Measurements from ENCODE around the gene GRPEL1. TPM values are rescaled to one million over a fixed set of nuclear protein-coding genes. Genes with fewer than 3 reads are reported as not detected.

The GRPEL1 gene
- total and polyA plus RNA-seq, 4 donors, result 9.8 to 98.1 (median 40.2) TPM

GRCh38 chr4:7094916-7095315 lies 27.1 kb upstream of the GRPEL1 start:
- Histone ChIP-seq H3K27me3 (ENCODE audit: control insufficient read depth in 4 of 4, insufficient read depth in 4 of 4, low read length in 3 of 4) (no peaks in the 10 kb centered on the region), H3K4me3 (ENCODE audit: low read depth in 1 of 3, low read length in 3 of 3) (no peak overlapping the region), H3K36me3 (ENCODE audit: control insufficient read depth in 4 of 4, insufficient read depth in 3 of 4, low read depth in 1 of 4, low read length in 3 of 4) (no peaks in the 10 kb centered on the region), H3K9me3 (ENCODE audit: control insufficient read depth in 4 of 4, low read length in 3 of 4) (no peaks in the 10 kb centered on the region), H3K27ac (ENCODE audit: low read depth in 1 of 2, low read length in 2 of 2) (no peak overlapping the region), H3K9ac (ENCODE audit: low read depth in 1 of 2, low read length in 2 of 2) (no peak overlapping the region), H3K4me1 (ENCODE audit: control insufficient read depth in 4 of 4, insufficient read depth in 4 of 4, low read length in 3 of 4) (no peaks in the 10 kb centered on the region)
- 89% methylated on average over 10 of the region's 10 CpGs for WGBS
- no peak for DNase-seq (ENCODE audit: low spot score)
- TF ChIP-seq JUND (IDR thresholded peaks at IDR 0.05) (no peak), NR2F2 (IDR thresholded peaks at IDR 0.05) (no peak), MAX (IDR thresholded peaks at IDR 0.05) (no peak), GABPA (IDR thresholded peaks at IDR 0.05 in 1 of 2, conservative IDR thresholded peaks at IDR 0.05 in 1 of 2) (no peak), HNF4A (conservative IDR thresholded peaks at IDR 0.05) (no peak)

GRCh38 chr4:7092026-7092425 lies 24.2 kb upstream of the GRPEL1 start:
- Histone ChIP-seq H3K4me1 (ENCODE audit: control insufficient read depth in 4 of 4, insufficient read depth in 4 of 4, low read length in 3 of 4) (peaks cover 0 to 2% (median 0%) of the 10 kb centered on the region in 4 donors), H3K4me3 (ENCODE audit: low read depth in 1 of 3, low read length in 3 of 3) (no peak overlapping the region), H3K9me3 (ENCODE audit: control insufficient read depth in 4 of 4, low read length in 3 of 4) (no peaks in the 10 kb centered on the region), H3K9ac (ENCODE audit: low read depth in 1 of 2, low read length in 2 of 2) (no peak overlapping the region), H3K27ac (ENCODE audit: low read depth in 1 of 2, low read length in 2 of 2) (no peak overlapping the region), H3K27me3 (ENCODE audit: control insufficient read depth in 4 of 4, insufficient read depth in 4 of 4, low read length in 3 of 4) (no peaks in the 10 kb centered on the region), H3K36me3 (ENCODE audit: control insufficient read depth in 4 of 4, insufficient read depth in 3 of 4, low read depth in 1 of 4, low read length in 3 of 4) (no peaks in the 10 kb centered on the region)
- TF ChIP-seq RAD21 (IDR thresholded peaks at IDR 0.05), result no peak
- TF ChIP-seq ATF3 (IDR thresholded peaks at IDR 0.05), result no peak
- no peak for TF ChIP-seq RXRA (IDR thresholded peaks at IDR 0.05)
- TF ChIP-seq NR2F2 (IDR thresholded peaks at IDR 0.05), result no peak
- TF ChIP-seq REST (IDR thresholded peaks at IDR 0.05), result no peak
- no peak for TF ChIP-seq YY1 (IDR thresholded peaks at IDR 0.05)
- 64% methylated on average over 3 of the region's 3 CpGs for WGBS
- DNase-seq (ENCODE audit: low spot score), result no peak

GRCh38 chr4:7089213-7089986 lies 21.5 kb upstream of the GRPEL1 start:
- H3K4me3 ChIP-seq (ENCODE audit: low read depth in 1 of 3, low read length in 3 of 3), result no peak overlapping the region
- H3K4me1 ChIP-seq (ENCODE audit: control insufficient read depth in 4 of 4, insufficient read depth in 4 of 4, low read length in 3 of 4), result peaks cover 0 to 11% (median 1%) of the 10 kb centered on the region in 4 donors
- H3K9ac ChIP-seq (ENCODE audit: low read depth in 1 of 2, low read length in 2 of 2), result no peak overlapping the region
- TF ChIP-seq REST (IDR thresholded peaks at IDR 0.05) (no peak), FOXA2 (IDR thresholded peaks at IDR 0.05) (no peak), JUND (IDR thresholded peaks at IDR 0.05) (no peak), GABPA (IDR thresholded peaks at IDR 0.05 in 1 of 2, conservative IDR thresholded peaks at IDR 0.05 in 1 of 2) (no peak), TAF1 (conservative IDR thresholded peaks at IDR 0.05) (no peak), RXRA (IDR thresholded peaks at IDR 0.05) (no peak), RAD21 (IDR thresholded peaks at IDR 0.05) (no peak), YY1 (IDR thresholded peaks at IDR 0.05) (no peak), FOXA1 (IDR thresholded peaks at IDR 0.05) (no peak), NR2F2 (IDR thresholded peaks at IDR 0.05) (no peak), ZBTB33 (IDR thresholded peaks at IDR 0.05) (no peak), HNF4G (IDR thresholded peaks at IDR 0.05) (no peak)
- H3K9me3 ChIP-seq (ENCODE audit: control insufficient read depth in 4 of 4, low read length in 3 of 4), result no peaks in the 10 kb centered on the region
- no peaks in the 10 kb centered on the region for H3K36me3 ChIP-seq (ENCODE audit: control insufficient read depth in 4 of 4, insufficient read depth in 3 of 4, low read depth in 1 of 4, low read length in 3 of 4)
- WGBS, result 68% methylated on average over 5 of the region's 5 CpGs
- DNase-seq (ENCODE audit: low spot score), result no peak
- no peaks in the 10 kb centered on the region for H3K27me3 ChIP-seq (ENCODE audit: control insufficient read depth in 4 of 4, insufficient read depth in 4 of 4, low read length in 3 of 4)
- H3K27ac ChIP-seq (ENCODE audit: low read depth in 1 of 2, low read length in 2 of 2), result no peak overlapping the region
